ENCODE data around the gene TMEM178B.

DNA sequence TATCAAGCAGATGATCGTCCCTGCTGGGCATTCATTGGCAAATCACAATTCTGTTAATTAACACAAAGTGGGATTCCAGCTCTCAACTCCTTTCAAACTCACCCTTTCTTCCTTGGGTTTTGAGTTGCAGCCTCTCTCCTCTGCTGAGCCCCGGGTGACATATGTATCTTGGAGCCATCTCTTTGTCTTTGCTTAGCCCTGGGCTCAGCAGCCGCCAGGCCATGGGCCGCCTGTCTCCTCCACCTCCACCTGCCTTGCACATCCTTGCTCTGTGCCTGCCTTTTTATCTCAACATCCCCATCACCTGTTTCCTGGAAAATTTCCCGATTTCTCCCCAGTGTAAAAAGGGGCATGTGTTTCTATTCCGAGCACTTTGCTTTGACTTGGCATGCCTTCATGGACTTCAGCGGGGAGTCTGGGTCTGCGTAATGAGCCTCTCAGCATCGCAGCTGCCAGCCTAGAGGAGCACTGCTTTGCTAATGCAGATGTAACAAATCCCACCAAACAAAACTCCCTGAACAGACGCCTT is 336.0 kb downstream of the TMEM178B start:
- TF ChIP-seq CTCF (IDR thresholded peaks at IDR 0.05; ENCODE audit: insufficient read depth, low read length) (no peak), POLR2AphosphoS5 (IDR thresholded peaks at IDR 0.05; ENCODE audit: low read depth) (no peak)
